ENCODE results near the gene PARVA. TPM values are rescaled to one million over a fixed set of nuclear protein-coding genes. Genes with fewer than 3 reads are reported as not detected.

The PARVA gene
- polyA plus RNA-seq, 2 of the 4 experiments (the other 2 are of a cell fraction) = 25.5 to 26.1 TPM

GRCh38 chr11:12540075-12540680 lies 162.8 kb downstream of the PARVA start:
- TF ChIP-seq ZC3H11A (IDR thresholded peaks at IDR 0.05) (no peak), MAFK (IDR thresholded peaks at IDR 0.05; ENCODE audit: partially characterized antibody) (no peak), JUNB (IDR thresholded peaks at IDR 0.05) (no peak), CBX2 (IDR thresholded peaks at IDR 0.05; ENCODE audit: borderline replicate concordance, low read depth) (no peak), HOXB5 (CRISPR knock-in tag; IDR thresholded peaks at IDR 0.05) (no peak), CHD2 (IDR thresholded peaks at IDR 0.05; ENCODE audit: low read length, partially characterized antibody) (no peak), HEYL (CRISPR knock-in tag; IDR thresholded peaks at IDR 0.05) (no peak), EP300 (IDR thresholded peaks at IDR 0.05) (no peak), EHF (CRISPR knock-in tag; IDR thresholded peaks at IDR 0.05) (no peak), PHF8 (IDR thresholded peaks at IDR 0.05; ENCODE audit: borderline replicate concordance, low read depth) (no peak), ZSCAN20 (CRISPR knock-in tag; IDR thresholded peaks at IDR 0.05) (no peak), NR3C1 (IDR thresholded peaks at IDR 0.05) (no peak), RNF2 (IDR thresholded peaks at IDR 0.05; ENCODE audit: borderline replicate concordance, low read depth) (no peak)
- TF ChIP-seq, protein P1, sequence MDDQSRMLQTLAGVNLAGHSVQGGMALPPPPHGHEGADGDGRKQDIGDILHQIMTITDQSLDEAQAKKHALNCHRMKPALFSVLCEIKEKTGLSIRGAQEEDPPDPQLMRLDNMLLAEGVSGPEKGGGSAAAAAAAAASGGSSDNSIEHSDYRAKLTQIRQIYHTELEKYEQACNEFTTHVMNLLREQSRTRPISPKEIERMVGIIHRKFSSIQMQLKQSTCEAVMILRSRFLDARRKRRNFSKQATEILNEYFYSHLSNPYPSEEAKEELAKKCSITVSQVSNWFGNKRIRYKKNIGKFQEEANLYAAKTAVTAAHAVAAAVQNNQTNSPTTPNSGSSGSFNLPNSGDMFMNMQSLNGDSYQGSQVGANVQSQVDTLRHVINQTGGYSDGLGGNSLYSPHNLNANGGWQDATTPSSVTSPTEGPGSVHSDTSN (IDR thresholded peaks at IDR 0.05) = no peak
- TF ChIP-seq, protein P2, sequence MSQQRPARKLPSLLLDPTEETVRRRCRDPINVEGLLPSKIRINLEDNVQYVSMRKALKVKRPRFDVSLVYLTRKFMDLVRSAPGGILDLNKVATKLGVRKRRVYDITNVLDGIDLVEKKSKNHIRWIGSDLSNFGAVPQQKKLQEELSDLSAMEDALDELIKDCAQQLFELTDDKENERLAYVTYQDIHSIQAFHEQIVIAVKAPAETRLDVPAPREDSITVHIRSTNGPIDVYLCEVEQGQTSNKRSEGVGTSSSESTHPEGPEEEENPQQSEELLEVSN (IDR thresholded peaks at IDR 0.05; ENCODE audit: borderline replicate concordance, low read depth) = no peak
- TF ChIP-seq, protein P3, sequence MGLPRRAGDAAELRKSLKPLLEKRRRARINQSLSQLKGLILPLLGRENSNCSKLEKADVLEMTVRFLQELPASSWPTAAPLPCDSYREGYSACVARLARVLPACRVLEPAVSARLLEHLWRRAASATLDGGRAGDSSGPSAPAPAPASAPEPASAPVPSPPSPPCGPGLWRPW (IDR thresholded peaks at IDR 0.05) = no peak
- TF ChIP-seq, protein P4, sequence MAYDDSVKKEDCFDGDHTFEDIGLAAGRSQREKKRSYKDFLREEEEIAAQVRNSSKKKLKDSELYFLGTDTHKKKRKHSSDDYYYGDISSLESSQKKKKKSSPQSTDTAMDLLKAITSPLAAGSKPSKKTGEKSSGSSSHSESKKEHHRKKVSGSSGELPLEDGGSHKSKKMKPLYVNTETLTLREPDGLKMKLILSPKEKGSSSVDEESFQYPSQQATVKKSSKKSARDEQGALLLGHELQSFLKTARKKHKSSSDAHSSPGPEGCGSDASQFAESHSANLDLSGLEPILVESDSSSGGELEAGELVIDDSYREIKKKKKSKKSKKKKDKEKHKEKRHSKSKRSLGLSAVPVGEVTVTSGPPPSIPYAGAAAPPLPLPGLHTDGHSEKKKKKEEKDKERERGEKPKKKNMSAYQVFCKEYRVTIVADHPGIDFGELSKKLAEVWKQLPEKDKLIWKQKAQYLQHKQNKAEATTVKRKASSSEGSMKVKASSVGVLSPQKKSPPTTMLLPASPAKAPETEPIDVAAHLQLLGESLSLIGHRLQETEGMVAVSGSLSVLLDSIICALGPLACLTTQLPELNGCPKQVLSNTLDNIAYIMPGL (CRISPR knock-in tag; IDR thresholded peaks at IDR 0.05; ENCODE audit: borderline replicate concordance) = no peak
- CTCF ChIA-PET = interaction anchor here (0.7 to 2.1 kb wide), 11 partner anchors 9 to 349 kb away, joined by 3 to 7 read pairs (median 4); no protein-coding TSS in a partner anchor
- Histone ChIP-seq H3K4me2 (peak overlapping the region; percentile 64), H3K9me3 (no peaks in the 10 kb centered on the region), H3K27ac (peak overlapping the region; percentile 75 to 85), H3K4me1 (peaks cover 54% of the 10 kb centered on the region), H3K4me3 (no peak overlapping the region)
- POLR2A ChIA-PET = no interaction called here
- ATAC-seq (peak in 1 of 2 experiments; percentile 4; a peak in 3 of 6 replicates), DNase-seq (ENCODE audit: low read depth in 1 of 2, low spot score in 1 of 2) (peak in 1 of 2 experiments; percentile 38), FAIRE-seq (no peak)
- 84% methylated on average over 5 of the region's 5 CpGs for WGBS (ENCODE audit: missing lambda C conversion rate)

DNA sequence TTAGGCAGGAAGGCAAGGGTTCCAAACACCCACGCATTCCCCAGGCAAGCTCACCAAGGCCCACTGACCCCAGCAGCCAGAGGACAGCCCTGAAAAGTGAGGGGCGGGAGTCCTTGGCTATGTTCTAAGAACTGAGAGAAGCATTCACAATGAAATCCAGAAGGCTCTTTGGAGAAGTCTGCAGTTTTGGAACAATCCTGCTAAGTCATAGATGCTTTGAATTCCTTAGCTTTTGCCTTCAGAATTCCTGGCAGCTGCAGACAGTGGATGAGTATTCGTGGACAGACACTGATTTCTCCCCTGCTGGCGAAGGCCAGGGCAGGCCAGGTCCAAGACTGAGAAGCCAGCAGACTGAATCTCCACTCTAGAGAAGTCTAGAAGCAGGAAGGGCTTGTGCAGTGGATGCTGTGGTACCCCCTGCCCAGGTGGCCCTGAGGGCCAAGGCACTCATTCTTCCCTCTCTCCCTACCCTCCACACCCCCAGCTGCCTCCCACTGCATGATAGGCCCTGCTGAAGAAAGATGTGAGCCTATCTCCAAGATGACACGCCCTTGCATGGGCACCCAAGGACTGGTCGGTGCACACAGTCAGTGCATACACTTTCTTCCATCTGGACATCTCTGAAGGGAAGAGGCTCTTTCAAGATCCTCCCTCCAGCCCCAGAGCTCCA lies 163.7 kb downstream of the PARVA start:
- peaks cover 54% of the 10 kb centered on the region for H3K4me1 ChIP-seq
- peak overlapping the region; percentile 75 to 85 for H3K27ac ChIP-seq
- no peak overlapping the region for H3K4me3 ChIP-seq
- TF ChIP-seq ESRRA (IDR thresholded peaks at IDR 0.05; ENCODE audit: borderline replicate concordance, low read length) = no peak
- no peak for TF ChIP-seq CBX2 (IDR thresholded peaks at IDR 0.05; ENCODE audit: borderline replicate concordance, low read depth)
- TF ChIP-seq, protein P5, sequence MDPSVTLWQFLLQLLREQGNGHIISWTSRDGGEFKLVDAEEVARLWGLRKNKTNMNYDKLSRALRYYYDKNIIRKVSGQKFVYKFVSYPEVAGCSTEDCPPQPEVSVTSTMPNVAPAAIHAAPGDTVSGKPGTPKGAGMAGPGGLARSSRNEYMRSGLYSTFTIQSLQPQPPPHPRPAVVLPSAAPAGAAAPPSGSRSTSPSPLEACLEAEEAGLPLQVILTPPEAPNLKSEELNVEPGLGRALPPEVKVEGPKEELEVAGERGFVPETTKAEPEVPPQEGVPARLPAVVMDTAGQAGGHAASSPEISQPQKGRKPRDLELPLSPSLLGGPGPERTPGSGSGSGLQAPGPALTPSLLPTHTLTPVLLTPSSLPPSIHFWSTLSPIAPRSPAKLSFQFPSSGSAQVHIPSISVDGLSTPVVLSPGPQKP (IDR thresholded peaks at IDR 0.05; ENCODE audit: low read depth, low read length) = no peak
- TF ChIP-seq, protein P6, sequence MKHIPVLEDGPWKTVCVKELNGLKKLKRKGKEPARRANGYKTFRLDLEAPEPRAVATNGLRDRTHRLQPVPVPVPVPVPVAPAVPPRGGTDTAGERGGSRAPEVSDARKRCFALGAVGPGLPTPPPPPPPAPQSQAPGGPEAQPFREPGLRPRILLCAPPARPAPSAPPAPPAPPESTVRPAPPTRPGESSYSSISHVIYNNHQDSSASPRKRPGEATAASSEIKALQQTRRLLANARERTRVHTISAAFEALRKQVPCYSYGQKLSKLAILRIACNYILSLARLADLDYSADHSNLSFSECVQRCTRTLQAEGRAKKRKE (CRISPR knock-in tag; IDR thresholded peaks at IDR 0.05; ENCODE audit: low read depth) = no peak
- no peak for TF ChIP-seq SMC3 (IDR thresholded peaks at IDR 0.05)
- TF ChIP-seq MAFK (IDR thresholded peaks at IDR 0.05; ENCODE audit: partially characterized antibody) = peak; percentile 2
- no peak for TF ChIP-seq KDM1A (IDR thresholded peaks at IDR 0.05; ENCODE audit: low read depth)
- TF ChIP-seq RAD21 (conservative IDR thresholded peaks at IDR 0.05 in 1 of 2, IDR thresholded peaks at IDR 0.05 in 1 of 2) = 0 out of 5 replicates have a peak, but pooled peaks of 1 of the 2 experiments have one; percentile 9
- TF ChIP-seq JUNB (IDR thresholded peaks at IDR 0.05) = no peak
- no peak for TF ChIP-seq TFCP2L1 (CRISPR knock-in tag; IDR thresholded peaks at IDR 0.05)
- peak; percentile 34 to 41 for DNase-seq (ENCODE audit: low read depth in 1 of 2, low spot score in 1 of 2)
- H3K9me3 ChIP-seq = no peaks in the 10 kb centered on the region
- ATAC-seq = peak; percentile 70 to 83
- peak overlapping the region; percentile 64 for H3K4me2 ChIP-seq
- POLR2A ChIA-PET = no interaction called here
- FAIRE-seq = no peak
- CTCF ChIA-PET = interaction anchor here (0.7 to 2.1 kb wide), 12 partner anchors 8 to 348 kb away, joined by 3 to 7 read pairs (median 3); partner anchors contain the start of gene PARVA
- 69% methylated on average over 6 of the region's 6 CpGs for WGBS (ENCODE audit: missing lambda C conversion rate)

Measured in A549 (cell line).